Stimulated activated naive CD8-positive, alpha-beta T cell treated with anti-CD3 and anti-CD28 coated beads, Interleukin-15, amount 100 ng/mL, for 72 hours (primary cell): ENCODE data around the gene TBR1.

ENCODE experiments used
- ATAC-seq: fragments of 150-1000 bp; cut with Tn5 transposase; 2 replicates; pipeline ENCODE4 v1.10.0; 2021; ENCODE audit warnings: mild to moderate bottlenecking, moderate library complexity
- DNase-seq, 2 donors: peaks; one replicate each; pipeline ENCODE4 v3.0.0; 2021 to 2022
- H3K27ac Mint-ChIP-seq, 2 donors: one replicate each; pipeline ENCODE4 v1.8.0; 2022; ENCODE audit warnings: mild to moderate bottlenecking in 2 of 2, mixed read lengths in 2 of 2, moderate library complexity in 2 of 2
- H3K27me3 Mint-ChIP-seq: one replicate; pipeline ENCODE4 v1.8.0; 2022; ENCODE audit warnings: mixed read lengths
- H3K4me1 Mint-ChIP-seq: one replicate; pipeline ENCODE4 v1.8.0; 2022; ENCODE audit warnings: mild to moderate bottlenecking, mixed read lengths
- H3K4me3 Mint-ChIP-seq, 2 donors: one replicate each; pipeline ENCODE4 v1.8.0; 2022; ENCODE audit warnings: mild to moderate bottlenecking in 2 of 2, mixed read lengths in 2 of 2, moderate library complexity in 1 of 2
- H3K9me3 Mint-ChIP-seq, 2 donors: one replicate each; pipeline ENCODE4 v1.8.0; 2022; ENCODE audit warnings: mixed read lengths in 2 of 2

Gene TBR1

GRCh38 chr2:161415987-161416707, at the start of gene TBR1:
Gene TBR1 (plus strand): TSS chr2:161416297. CDS start chr2:161416411, 114 bp downstream.
- Mint-ChIP-seq H3K27ac (peak within 1 kb of the TSS in 1 of 2 donors; percentile 27), H3K27me3 (peaks cover 83% of the 10 kb centered on the region), H3K9me3 (no peaks in the 10 kb centered on the region), H3K4me3 (peak within 1 kb of the TSS; percentile 66 to 76), H3K4me1 (peaks cover 67% of the 10 kb centered on the region)
- DNase-seq (peak; percentile 13 to 19), ATAC-seq (no peak)

DNA sequence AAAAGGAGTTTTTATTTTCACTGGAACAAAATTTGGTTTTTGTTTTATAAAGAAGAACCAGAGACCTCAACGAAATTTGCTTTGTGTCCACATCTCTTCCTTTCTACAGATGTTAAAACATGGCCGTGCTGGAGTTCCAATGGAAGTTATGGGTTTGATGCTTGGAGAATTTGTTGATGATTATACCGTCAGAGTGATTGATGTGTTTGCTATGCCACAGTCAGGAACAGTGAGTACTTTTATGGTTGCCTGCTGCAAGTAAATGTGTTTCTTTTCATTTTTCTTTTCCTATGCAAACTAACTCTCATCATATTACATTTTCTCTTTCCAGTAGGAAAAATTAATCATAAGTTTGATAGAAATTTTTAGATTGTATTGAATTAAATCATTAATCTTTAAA, 48.4 kb upstream of the TBR1 start:
- H3K4me3 Mint-ChIP-seq, result no peak overlapping the region
- H3K27ac Mint-ChIP-seq, result no peak overlapping the region
- H3K27me3 Mint-ChIP-seq, result no peaks in the 10 kb centered on the region
- ATAC-seq (no peak), DNase-seq (no peak)
- H3K9me3 Mint-ChIP-seq, result no peaks in the 10 kb centered on the region
- no peaks in the 10 kb centered on the region for H3K4me1 Mint-ChIP-seq

GRCh38 chr2:161369311-161369710, 46.8 kb upstream of the TBR1 start:
- H3K4me1 Mint-ChIP-seq, result no peaks in the 10 kb centered on the region
- no peak for ATAC-seq
- no peak for DNase-seq
- no peak overlapping the region for H3K27ac Mint-ChIP-seq
- H3K9me3 Mint-ChIP-seq, result no peaks in the 10 kb centered on the region
- H3K4me3 Mint-ChIP-seq, result no peak overlapping the region
- no peaks in the 10 kb centered on the region for H3K27me3 Mint-ChIP-seq

- no peak for ATAC-seq
Observed at GRCh38 chr2:161370981-161371380, 45.1 kb upstream of the TBR1 start.

GRCh38 chr2:161371869-161372268, 44.2 kb upstream of the TBR1 start:
- Mint-ChIP-seq H3K27me3 (no peaks in the 10 kb centered on the region), H3K27ac (no peak overlapping the region), H3K9me3 (no peaks in the 10 kb centered on the region), H3K4me1 (no peaks in the 10 kb centered on the region), H3K4me3 (no peak overlapping the region)
- ATAC-seq (no peak), DNase-seq (no peak)

More at GRCh38 chr2:161370981-161371380, 45.1 kb upstream of the TBR1 start:
- no peak for DNase-seq
- Mint-ChIP-seq H3K4me1 (no peaks in the 10 kb centered on the region), H3K27ac (no peak overlapping the region), H3K9me3 (no peaks in the 10 kb centered on the region), H3K4me3 (no peak overlapping the region), H3K27me3 (no peaks in the 10 kb centered on the region)

DNA sequence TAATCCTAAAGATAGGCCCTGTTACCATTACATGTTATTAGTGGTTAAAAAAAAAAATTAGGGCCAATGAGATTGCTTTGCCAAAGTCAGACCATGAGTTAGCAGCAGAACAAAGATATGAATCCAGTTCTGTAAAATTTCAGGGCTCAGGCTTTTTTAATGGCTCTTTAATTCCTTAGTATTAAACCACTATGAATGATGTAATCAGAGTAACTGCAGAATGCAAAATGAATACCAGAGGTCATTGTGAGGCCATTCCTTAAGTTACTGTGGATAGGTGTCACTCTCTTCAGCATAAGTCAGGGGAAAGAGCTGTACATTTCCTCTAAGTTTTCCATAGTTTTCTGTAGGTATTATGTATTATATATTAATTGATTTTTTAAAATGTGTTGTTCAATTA, 42.2 kb upstream of the TBR1 start:
- Mint-ChIP-seq H3K4me1 (no peaks in the 10 kb centered on the region), H3K4me3 (no peak overlapping the region), H3K9me3 (no peaks in the 10 kb centered on the region), H3K27me3 (no peaks in the 10 kb centered on the region), H3K27ac (no peak overlapping the region)
- ATAC-seq (no peak), DNase-seq (no peak)

- Mint-ChIP-seq H3K9me3 (no peaks in the 10 kb centered on the region), H3K27me3 (no peaks in the 10 kb centered on the region), H3K27ac (no peak overlapping the region), H3K4me3 (no peak overlapping the region), H3K4me1 (no peaks in the 10 kb centered on the region)
- ATAC-seq (no peak), DNase-seq (no peak)
Observed at GRCh38 chr2:161374446-161374845, 41.7 kb upstream of the TBR1 start.

DNA sequence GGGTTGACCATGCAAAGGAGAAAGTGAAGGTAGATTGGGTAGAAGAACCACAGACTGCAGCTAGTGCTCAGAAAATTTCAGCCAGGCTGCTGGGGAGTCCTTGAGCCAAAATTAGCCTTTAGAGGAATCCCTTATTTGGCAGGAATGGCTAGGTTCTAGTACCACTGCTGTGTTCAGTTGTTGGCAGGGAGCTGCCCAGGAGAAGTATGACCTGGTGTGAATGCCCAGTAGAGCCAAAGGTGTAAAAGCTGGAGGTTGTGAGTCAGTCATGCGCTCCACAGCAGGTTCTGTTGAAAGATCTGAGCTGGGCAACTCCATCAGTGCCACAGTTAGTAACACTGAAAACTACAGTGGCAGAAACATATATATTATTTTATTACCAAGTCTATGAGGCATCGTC, 36.4 kb upstream of the TBR1 start:
- Mint-ChIP-seq H3K27me3 (no peaks in the 10 kb centered on the region), H3K4me1 (peaks cover 3% of the 10 kb centered on the region), H3K4me3 (no peak overlapping the region), H3K27ac (no peak overlapping the region), H3K9me3 (no peaks in the 10 kb centered on the region)
- DNase-seq (no peak), ATAC-seq (no peak)

GRCh38 chr2:161381546-161381945, 34.6 kb upstream of the TBR1 start:
- Mint-ChIP-seq H3K4me3 (no peak overlapping the region), H3K4me1 (peaks cover 7% of the 10 kb centered on the region)

DNA sequence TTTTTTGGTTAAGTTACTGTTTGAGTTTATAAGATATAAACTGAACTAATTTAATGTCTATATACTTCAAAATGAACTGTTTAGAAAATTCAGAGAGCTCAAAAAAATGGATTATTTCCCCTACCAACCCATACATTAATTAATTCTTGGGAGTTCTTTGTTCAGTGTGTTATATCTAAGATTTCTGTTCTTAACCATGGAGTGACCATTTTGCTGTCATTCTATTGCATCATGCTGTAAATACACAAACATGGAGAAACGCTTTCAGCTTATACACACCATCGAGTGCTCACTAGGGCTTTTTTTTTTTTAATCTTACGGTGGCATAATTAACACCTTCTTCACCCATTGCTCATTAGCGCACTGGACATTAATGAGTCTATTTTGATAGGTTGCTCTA, 33.4 kb upstream of the TBR1 start:
- H3K27me3 Mint-ChIP-seq, result no peaks in the 10 kb centered on the region
- DNase-seq (no peak), ATAC-seq (no peak)
- no peak overlapping the region for H3K27ac Mint-ChIP-seq
- no peak overlapping the region for H3K4me3 Mint-ChIP-seq
- peaks cover 7% of the 10 kb centered on the region for H3K4me1 Mint-ChIP-seq
- no peaks in the 10 kb centered on the region for H3K9me3 Mint-ChIP-seq

More at GRCh38 chr2:161381546-161381945, 34.6 kb upstream of the TBR1 start:
- ATAC-seq (no peak), DNase-seq (no peak)
- H3K27me3 Mint-ChIP-seq, result no peaks in the 10 kb centered on the region
- H3K27ac Mint-ChIP-seq, result no peak overlapping the region
- H3K9me3 Mint-ChIP-seq, result no peaks in the 10 kb centered on the region

DNA sequence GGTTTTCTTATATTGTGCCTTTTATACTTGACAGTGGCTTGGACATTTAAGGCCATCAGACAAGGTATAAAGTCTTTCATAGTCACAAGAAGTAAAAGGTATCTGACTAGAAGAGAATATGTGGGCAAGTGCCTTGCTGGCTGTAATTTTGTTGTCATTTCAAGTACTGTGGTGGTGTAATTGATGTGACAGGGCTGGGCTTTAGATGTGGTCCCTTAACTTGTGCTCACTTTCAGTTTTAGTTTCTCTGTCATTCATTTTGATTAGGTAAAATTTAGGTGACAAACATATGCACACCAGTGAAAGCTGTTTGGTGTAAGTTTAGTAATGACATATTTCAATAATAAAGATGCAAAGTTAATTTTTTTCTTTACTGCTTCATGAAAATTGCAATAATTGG, 31.2 kb upstream of the TBR1 start:
- ATAC-seq (peak; percentile 100), DNase-seq (peak; percentile 10 to 23)
- Mint-ChIP-seq H3K4me1 (peaks cover 7% of the 10 kb centered on the region), H3K27ac (no peak overlapping the region), H3K4me3 (no peak overlapping the region), H3K27me3 (no peaks in the 10 kb centered on the region), H3K9me3 (no peaks in the 10 kb centered on the region)

GRCh38 chr2:161386228-161386824, 29.8 kb upstream of the TBR1 start:
- no peak for ATAC-seq
- Mint-ChIP-seq H3K27me3 (no peaks in the 10 kb centered on the region), H3K27ac (no peak overlapping the region), H3K4me1 (peaks cover 7% of the 10 kb centered on the region), H3K9me3 (no peaks in the 10 kb centered on the region), H3K4me3 (no peak overlapping the region)
- DNase-seq, result no peak

DNA sequence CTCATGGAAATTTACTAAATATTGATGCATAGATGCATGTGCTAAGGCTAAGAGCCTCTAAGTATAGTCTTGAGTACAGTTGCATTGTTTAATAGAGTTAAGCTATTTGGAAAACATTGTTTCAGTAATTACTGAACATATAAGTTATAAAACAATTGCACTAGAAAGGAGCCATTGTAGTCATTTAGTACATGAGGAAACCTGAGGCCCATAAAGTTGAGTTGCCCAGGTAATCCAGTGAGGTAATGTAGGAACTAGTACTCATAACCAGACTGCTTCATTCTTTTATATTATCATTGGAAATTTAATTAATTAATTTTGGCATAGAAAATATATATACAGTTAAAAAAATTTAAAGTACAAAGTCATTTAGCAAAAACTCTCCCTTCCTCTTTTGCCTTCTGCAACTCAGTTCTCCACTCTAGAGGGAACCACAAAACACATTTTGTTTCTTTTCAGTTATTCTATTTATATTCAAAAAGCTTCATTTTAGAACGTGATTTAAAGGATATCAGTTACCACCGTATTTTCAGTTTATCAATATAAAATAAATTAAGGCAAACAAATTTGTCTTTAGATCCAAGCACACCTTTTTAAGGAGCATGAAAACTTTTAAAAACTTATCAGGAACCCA, 27.8 kb upstream of the TBR1 start:
- Mint-ChIP-seq H3K9me3 (no peaks in the 10 kb centered on the region), H3K4me3 (no peak overlapping the region), H3K27ac (no peak overlapping the region), H3K27me3 (no peaks in the 10 kb centered on the region), H3K4me1 (peaks cover 7% of the 10 kb centered on the region)
- ATAC-seq, result no peak
- no peak for DNase-seq

DNA sequence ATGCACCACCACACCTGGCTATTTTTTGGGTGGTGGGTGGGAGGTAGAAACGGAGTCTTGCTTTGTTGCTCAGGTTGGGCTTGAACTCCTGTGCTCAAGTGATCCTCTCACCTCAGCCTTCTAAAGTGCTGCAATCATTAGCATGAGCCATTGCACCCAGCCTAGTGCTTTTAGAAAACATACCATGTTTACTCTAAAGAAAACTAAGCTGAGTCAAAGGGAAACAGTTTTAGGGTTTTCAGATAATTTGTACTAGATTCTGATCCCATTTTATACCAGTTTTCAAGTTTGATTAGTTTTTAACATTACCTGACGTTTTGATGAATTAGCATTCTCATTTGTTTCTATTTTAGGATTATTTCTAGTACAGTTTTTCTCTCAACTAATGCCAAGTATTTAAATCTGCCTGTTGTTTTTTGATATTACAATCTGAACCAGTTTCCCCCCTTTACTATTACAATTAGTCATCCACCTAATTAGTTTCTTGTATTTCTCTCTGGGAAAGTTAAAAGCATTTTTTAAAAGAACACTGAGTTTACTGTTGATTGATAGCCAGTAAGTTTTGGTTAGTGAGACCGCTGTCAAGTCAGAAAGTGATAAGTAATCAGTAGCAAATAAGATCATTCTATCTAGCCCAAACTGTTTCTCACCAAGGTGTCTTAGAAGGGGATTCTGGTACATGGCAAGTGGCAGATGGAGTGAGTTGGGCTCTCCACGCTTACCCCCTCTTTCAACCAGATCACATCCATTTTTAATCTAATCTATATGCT, 24.2 kb upstream of the TBR1 start:
- Mint-ChIP-seq H3K27ac (no peak overlapping the region), H3K4me3 (no peak overlapping the region), H3K4me1 (no peaks in the 10 kb centered on the region), H3K27me3 (no peaks in the 10 kb centered on the region), H3K9me3 (no peaks in the 10 kb centered on the region)
- ATAC-seq (no peak), DNase-seq (no peak)

DNA sequence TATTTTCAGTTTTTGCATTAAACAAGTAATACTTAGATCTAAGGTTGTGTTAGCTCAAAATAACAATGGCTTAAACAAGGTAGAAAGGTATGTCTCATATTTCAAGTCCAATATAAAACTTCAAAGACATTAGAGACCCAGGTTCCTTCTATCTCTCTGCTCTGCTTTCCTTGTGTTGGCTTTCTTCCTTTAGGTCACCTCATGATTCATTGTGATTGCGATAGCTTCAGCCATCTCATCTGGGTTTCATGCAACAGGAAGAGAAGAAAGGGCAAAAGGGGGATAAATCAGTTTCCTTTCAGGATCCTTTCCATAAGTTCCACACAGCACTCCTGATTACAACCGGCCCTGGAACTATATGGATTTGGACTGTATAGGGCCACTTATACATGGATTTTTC, 16.0 kb upstream of the TBR1 start:
- Mint-ChIP-seq H3K27ac (no peak overlapping the region), H3K4me3 (no peak overlapping the region), H3K27me3 (no peaks in the 10 kb centered on the region), H3K9me3 (no peaks in the 10 kb centered on the region), H3K4me1 (no peaks in the 10 kb centered on the region)
- no peak for DNase-seq
- no peak for ATAC-seq

DNA sequence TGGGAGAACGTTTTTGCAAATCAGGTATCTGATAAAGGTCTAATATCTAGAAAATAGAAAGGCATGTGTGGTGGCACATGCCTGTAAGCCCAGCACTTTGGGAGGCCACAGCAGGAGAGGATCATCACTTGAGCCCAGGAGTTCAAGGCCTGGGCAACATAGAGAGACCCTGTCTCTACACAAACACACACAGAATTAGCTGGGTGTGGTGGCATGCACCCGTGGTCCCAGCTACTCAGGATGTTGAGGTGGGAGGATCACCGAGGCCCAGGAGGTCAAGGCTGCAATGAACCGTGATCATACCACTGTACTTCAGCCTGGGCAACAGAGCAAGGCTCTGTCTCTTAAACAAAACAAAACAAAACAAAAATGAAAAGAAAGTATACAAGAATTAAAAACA, 13.8 kb upstream of the TBR1 start:
- H3K4me3 Mint-ChIP-seq, result no peak overlapping the region
- H3K27ac Mint-ChIP-seq, result peak overlapping the region in 1 of 2 donors; percentile 65
- no peak for ATAC-seq
- H3K9me3 Mint-ChIP-seq, result no peaks in the 10 kb centered on the region
- DNase-seq, result no peak
- H3K27me3 Mint-ChIP-seq, result no peaks in the 10 kb centered on the region
- H3K4me1 Mint-ChIP-seq, result no peaks in the 10 kb centered on the region
